T-cell (primary cell): Measurements from ENCODE around the gene C2CD5. TPM values are rescaled to one million over a fixed set of nuclear protein-coding genes. Genes with fewer than 3 reads are reported as not detected.

Experiments used
- ATAC-seq, 4 experiments: fragments of 200-7000 bp in 3 of 4; fragments of 150-1000 bp in 1 of 4; cut with Tn5 transposase; replicated peaks in 1 of 4; 1 replicate in 3 of 4; 2 replicates in 1 of 4; pipeline ENCODE4 v1.10.0; 2021; ENCODE audit warnings: moderate library complexity in 3 of 4, mild to moderate bottlenecking in 2 of 4, moderate number of reproducible peaks in 1 of 4
- CTCF ChIA-PET, 2 donors: fragments of 300-600 bp; sonication (Branson Sonifier 250); formaldehyde crosslinking; loops; one replicate each; lab custom pipeline; 2022; ENCODE audit warnings: antibody characterized with exemption in 2 of 2; lab: Charles Lee
- POLR2A ChIA-PET, 2 donors: fragments of 300-600 bp; sonication (Branson Sonifier 250); formaldehyde crosslinking; loops; one replicate each; lab custom pipeline; 2022; ENCODE audit warnings: antibody characterized with exemption in 2 of 2; lab: Charles Lee
- DNase-seq, 35 experiments: peaks; one replicate each; pipeline versions ENCODE4 v3.0.0 to v3.0.0-alpha.2; 2013 to 2023
- H3K27ac ChIP-seq: one replicate; pipeline ENCODE4 v1.5.1; 2013; ENCODE audit warnings: low read length
- H3K27me3 ChIP-seq, 2 experiments: replicated peaks in 1 of 2; 1 replicate in 1 of 2; 2 replicates in 1 of 2; pipeline versions ENCODE4 v1.6.1 to v1.7.0; 2013; ENCODE audit warnings: low read length in 1 of 2, mixed read lengths in 1 of 2; ENCODE audit not compliant: control insufficient read depth in 2 of 2, insufficient read depth in 2 of 2; ENCODE audit errors: extremely low read depth in 1 of 2
- H3K36me3 ChIP-seq, 2 donors: 1 replicate in 1 of 2; 2 replicates in 1 of 2; pipeline versions ENCODE4 v1.6.1 to v1.7.0; 2013; ENCODE audit warnings: low read length in 1 of 2; ENCODE audit not compliant: control insufficient read depth in 2 of 2, insufficient read depth in 1 of 2; ENCODE audit errors: extremely low read depth in 1 of 2
- H3K4me1 ChIP-seq, 2 experiments: 1 replicate in 1 of 2; 2 replicates in 1 of 2; pipeline versions ENCODE4 v1.6.1 to v1.7.0; 2013; ENCODE audit warnings: low read length in 2 of 2, mixed read lengths in 1 of 2; ENCODE audit not compliant: insufficient read depth in 2 of 2, control insufficient read depth in 1 of 2; ENCODE audit errors: extremely low read depth in 1 of 2
- H3K4me3 ChIP-seq, 2 donors: 1 replicate in 1 of 2; 2 replicates in 1 of 2; pipeline versions ENCODE4 v1.5.1 to v1.7.0; 2013; ENCODE audit warnings: mild to moderate bottlenecking in 2 of 2, low read length in 1 of 2, moderate library complexity in 1 of 2; ENCODE audit not compliant: control insufficient read depth in 1 of 2; ENCODE audit errors: extremely low read depth in 1 of 2
- H3K9me3 ChIP-seq: 2 replicates; pipeline ENCODE4 v1.7.0; 2013
- H3K27ac Mint-ChIP-seq, 2 donors: one replicate each; pipeline ENCODE4 v1.8.0; 2020 to 2021; ENCODE audit warnings: mild to moderate bottlenecking in 2 of 2, mixed read lengths in 2 of 2
- H3K27me3 Mint-ChIP-seq, 2 donors: one replicate each; pipeline ENCODE4 v1.8.0; 2021 to 2022; ENCODE audit warnings: mixed read lengths in 2 of 2
- H3K36me3 Mint-ChIP-seq: one replicate; pipeline ENCODE4 v1.8.0; 2021; ENCODE audit warnings: mixed read lengths
- H3K4me1 Mint-ChIP-seq, 3 donors: one replicate each; pipeline ENCODE4 v1.8.0; 2020 to 2022; ENCODE audit warnings: mixed read lengths in 3 of 3, mild to moderate bottlenecking in 1 of 3
- H3K4me3 Mint-ChIP-seq, 3 donors: one replicate each; pipeline ENCODE4 v1.8.0; 2020 to 2022; ENCODE audit warnings: mild to moderate bottlenecking in 3 of 3, mixed read lengths in 3 of 3, moderate library complexity in 3 of 3
- H3K9me3 Mint-ChIP-seq, 3 donors: one replicate each; pipeline ENCODE4 v1.8.0; 2020 to 2022; ENCODE audit warnings: mixed read lengths in 3 of 3
- WGBS: methylation state at CpG from one replicate; pipeline ENCODE4 v1.1.5; 2013; ENCODE audit warnings: missing lambda C conversion rate; ENCODE audit not compliant: insufficient coverage; 5-methylcytosine and 5-hydroxymethylcytosine counted together
- total RNA-seq, 35 experiments: library from RNA in 6 of 35; stranded (reverse) in 6 of 35; fragments of 120-200 nt in 1 of 35; gene quantifications; one replicate each; pipeline versions ENCODE4 v1.2.1 to v1.2.4 and lab custom pipeline; 2013 to 2026

Gene C2CD5
- total RNA-seq, 5 donors from 2014 or later (not counting 1 experiment from before 2014, with no cell fraction given): 34.6 to 44.9 (median 42.6) TPM

GRCh38 chr12:22518998-22519397, 25.3 kb downstream of the C2CD5 start:
- no peak overlapping the region for H3K4me3 ChIP-seq
- H3K4me1 ChIP-seq: no peaks in the 10 kb centered on the region
- no peak overlapping the region for H3K4me3 Mint-ChIP-seq
- ChIA-PET POLR2A (interaction anchor here in 1 of 2 donors (0.6 kb wide), 1 partner anchor 26 kb away, joined by 3 read pairs; the partner anchor contains the start of gene C2CD5), CTCF (interaction anchor here (0.6 to 1.2 kb wide), 5 partner anchors 10 to 436 kb away, joined by 3 to 5 read pairs (median 3); no protein-coding TSS in a partner anchor)
- peaks cover 36% of the 10 kb centered on the region for H3K36me3 Mint-ChIP-seq
- peaks cover 0 to 4% (median 3%) of the 10 kb centered on the region in 3 donors for H3K4me1 Mint-ChIP-seq
- H3K9me3 Mint-ChIP-seq: no peaks in the 10 kb centered on the region
- no peak overlapping the region for H3K27ac ChIP-seq
- peaks cover 0 to 32% of the 10 kb centered on the region in 2 donors for H3K36me3 ChIP-seq
- no peak for ATAC-seq
- no peak for DNase-seq
- no peak overlapping the region for H3K27ac Mint-ChIP-seq
- H3K9me3 ChIP-seq: no peaks in the 10 kb centered on the region
- 100% methylated on average over 3 of the region's 6 CpGs for WGBS
- H3K27me3 Mint-ChIP-seq: no peaks in the 10 kb centered on the region
- no peaks in the 10 kb centered on the region for H3K27me3 ChIP-seq

GRCh38 chr12:22518060-22518719, 26.2 kb downstream of the C2CD5 start:
- Mint-ChIP-seq H3K27ac (no peak overlapping the region), H3K36me3 (peaks cover 38% of the 10 kb centered on the region), H3K4me3 (no peak overlapping the region), H3K27me3 (no peaks in the 10 kb centered on the region), H3K4me1 (peaks cover 1 to 4% (median 3%) of the 10 kb centered on the region in 3 donors), H3K9me3 (no peaks in the 10 kb centered on the region)
- H3K9me3 ChIP-seq: no peaks in the 10 kb centered on the region
- CTCF ChIA-PET: interaction anchor here (0.6 to 1.2 kb wide), 5 partner anchors 10 to 435 kb away, joined by 3 to 5 read pairs (median 3); no protein-coding TSS in a partner anchor
- POLR2A ChIA-PET: no interaction called here
- DNase-seq: no peak
- H3K27me3 ChIP-seq: no peaks in the 10 kb centered on the region
- no peak overlapping the region for H3K4me3 ChIP-seq
- ATAC-seq: no peak
- H3K27ac ChIP-seq: no peak overlapping the region
- WGBS: no CpG with 5 or more reads among the region's 1 CpG
- H3K36me3 ChIP-seq: peaks cover 0 to 35% of the 10 kb centered on the region in 2 donors
- H3K4me1 ChIP-seq: no peaks in the 10 kb centered on the region

- H3K9me3 ChIP-seq: no peaks in the 10 kb centered on the region
- CTCF ChIA-PET: no interaction called here
- ATAC-seq (no peak), DNase-seq (no peak)
- H3K27me3 ChIP-seq: no peaks in the 10 kb centered on the region
- Mint-ChIP-seq H3K36me3 (peaks cover 37% of the 10 kb centered on the region), H3K4me3 (no peak overlapping the region), H3K9me3 (no peaks in the 10 kb centered on the region), H3K27ac (peak overlapping the region in 1 of 2 donors; percentile 22), H3K27me3 (no peaks in the 10 kb centered on the region), H3K4me1 (peaks cover 1 to 4% (median 3%) of the 10 kb centered on the region in 3 donors)
- no peak overlapping the region for H3K27ac ChIP-seq
- POLR2A ChIA-PET: no interaction called here
- no peak overlapping the region for H3K4me3 ChIP-seq
- H3K36me3 ChIP-seq: peaks cover 0 to 30% of the 10 kb centered on the region in 2 donors
- H3K4me1 ChIP-seq: no peaks in the 10 kb centered on the region
- WGBS: 100% methylated on average over 1 of the region's 1 CpG
These were observed 29.5 kb downstream of the C2CD5 start for GRCh38 chr12:22514875-22515274.

GRCh38 chr12:22505826-22506225, 38.5 kb downstream of the C2CD5 start:
- Mint-ChIP-seq H3K4me1 (no peaks in the 10 kb centered on the region), H3K27me3 (no peaks in the 10 kb centered on the region), H3K9me3 (no peaks in the 10 kb centered on the region), H3K4me3 (no peak overlapping the region), H3K36me3 (peaks cover 42% of the 10 kb centered on the region), H3K27ac (no peak overlapping the region)
- no peaks in the 10 kb centered on the region for H3K27me3 ChIP-seq
- H3K4me1 ChIP-seq: no peaks in the 10 kb centered on the region
- ChIA-PET CTCF (interaction anchor here in 1 of 2 donors (0.7 kb wide), 1 partner anchor 208 kb away, joined by 3 read pairs; no protein-coding TSS in a partner anchor), POLR2A (interaction anchor here in 1 of 2 donors (0.6 to 1.0 kb wide), 2 partner anchors 31 to 36 kb away, joined by 3 read pairs; no protein-coding TSS in a partner anchor)
- WGBS: 100% methylated on average over 2 of the region's 2 CpGs
- peaks cover 0 to 26% of the 10 kb centered on the region in 2 donors for H3K36me3 ChIP-seq
- no peaks in the 10 kb centered on the region for H3K9me3 ChIP-seq
- H3K27ac ChIP-seq: no peak overlapping the region
- DNase-seq (no peak), ATAC-seq (no peak)
- H3K4me3 ChIP-seq: no peak overlapping the region

GRCh38 chr12:22500100-22500499, 44.2 kb downstream of the C2CD5 start:
- no peak overlapping the region for H3K4me3 Mint-ChIP-seq
- ATAC-seq: no peak
- no peak overlapping the region for H3K27ac ChIP-seq
- no peaks in the 10 kb centered on the region for H3K27me3 Mint-ChIP-seq
- H3K27ac Mint-ChIP-seq: no peak overlapping the region
- H3K36me3 ChIP-seq: peaks cover 0 to 14% of the 10 kb centered on the region in 2 donors
- no peaks in the 10 kb centered on the region for H3K9me3 Mint-ChIP-seq
- peaks cover 29% of the 10 kb centered on the region for H3K36me3 Mint-ChIP-seq
- H3K4me1 Mint-ChIP-seq: no peaks in the 10 kb centered on the region
- WGBS: 100% methylated on average over 1 of the region's 4 CpGs
- no peak overlapping the region for H3K4me3 ChIP-seq
- ChIA-PET POLR2A (interaction anchor here in 1 of 2 donors (0.7 kb wide), 1 partner anchor 423 kb away, joined by 3 read pairs; no protein-coding TSS in a partner anchor), CTCF (interaction anchor here in 1 of 2 donors (0.6 to 0.7 kb wide), 2 partner anchors 9 to 33 kb away, joined by 3 to 4 read pairs; no protein-coding TSS in a partner anchor)
- no peaks in the 10 kb centered on the region for H3K27me3 ChIP-seq
- H3K9me3 ChIP-seq: no peaks in the 10 kb centered on the region
- H3K4me1 ChIP-seq: no peaks in the 10 kb centered on the region
- no peak for DNase-seq

GRCh38 chr12:22499445-22499844, 44.9 kb downstream of the C2CD5 start:
- no peak overlapping the region for H3K27ac Mint-ChIP-seq
- ATAC-seq (no peak), DNase-seq (no peak)
- Histone ChIP-seq H3K9me3 (no peaks in the 10 kb centered on the region), H3K27ac (no peak overlapping the region), H3K4me1 (no peaks in the 10 kb centered on the region), H3K27me3 (no peaks in the 10 kb centered on the region), H3K4me3 (no peak overlapping the region), H3K36me3 (peaks cover 0 to 13% of the 10 kb centered on the region in 2 donors)
- H3K9me3 Mint-ChIP-seq: no peaks in the 10 kb centered on the region
- no peak overlapping the region for H3K4me3 Mint-ChIP-seq
- no peaks in the 10 kb centered on the region for H3K4me1 Mint-ChIP-seq
- no peaks in the 10 kb centered on the region for H3K27me3 Mint-ChIP-seq
- ChIA-PET CTCF (no interaction called here), POLR2A (interaction anchor here in 1 of 2 donors (0.7 kb wide), 1 partner anchor 422 kb away, joined by 3 read pairs; no protein-coding TSS in a partner anchor)
- WGBS: 100% methylated on average over 1 of the region's 2 CpGs
- peaks cover 25% of the 10 kb centered on the region for H3K36me3 Mint-ChIP-seq
